ENCODE results near the gene JHY. TPM values are rescaled to one million over a fixed set of nuclear protein-coding genes. Genes with fewer than 3 reads are reported as not detected.

The JHY gene
- total RNA-seq = 10 to 100 TPM; 13.4 to 17.3 (median 14.1) TPM

DNA sequence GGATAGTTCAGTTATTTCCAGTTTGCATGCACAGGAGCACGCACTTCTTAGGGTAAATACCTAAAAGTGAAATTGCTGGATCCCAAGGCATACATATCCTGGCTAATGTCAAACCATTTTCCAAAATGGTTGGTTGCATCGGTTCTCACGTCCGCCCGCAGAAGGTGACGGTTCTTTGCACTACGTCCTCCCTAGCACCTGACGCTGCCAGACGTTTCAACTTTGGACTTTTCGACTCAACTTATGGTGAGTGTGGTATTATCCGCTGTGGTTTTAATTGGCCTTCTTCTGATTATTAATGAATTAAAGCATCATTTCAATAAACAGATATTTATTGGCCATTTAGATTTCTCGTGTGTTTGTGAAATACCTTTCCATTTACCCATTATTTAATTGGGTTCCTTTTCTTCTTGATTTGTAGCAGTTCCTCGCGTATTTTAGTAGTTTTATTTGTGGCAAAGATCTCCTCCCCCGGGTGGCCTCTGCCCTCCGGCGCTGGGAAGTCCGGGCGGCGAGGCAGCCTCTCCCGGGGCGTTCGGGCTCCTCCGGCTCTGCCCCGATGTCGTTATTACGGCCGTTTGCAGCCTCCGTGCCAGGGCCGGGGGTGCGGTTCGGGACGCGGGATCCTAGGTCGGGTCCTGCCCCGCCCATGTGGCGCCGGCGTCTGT lies at the start of gene JHY:
Gene JHY, plus strand, starts transcription at position 571 of the 668 bp plus-strand sequence. CDS start 3,091 bp downstream, outside the sequence.
- peak within 1 kb of the TSS; percentile 75 to 83 (median 79) for H3K4me3 ChIP-seq
- H3K36me3 ChIP-seq = peaks cover 0 to 9% (median 0%) of the 10 kb centered on the region in 3 donors
- H3K9me3 ChIP-seq = no peaks in the 10 kb centered on the region
- peak in 1 of 2 donors; percentile 12 for DNase-seq (ENCODE audit: low spot score in 2 of 2)
- H3K27me3 ChIP-seq = no peaks in the 10 kb centered on the region
- WGBS, 2 donors = 26 to 27% methylated on average over 35 to 39 of the region's 39 CpGs
- peak within 1 kb of the TSS; percentile 87 to 95 (median 92) for H3K27ac ChIP-seq
- peaks cover 0 to 17% (median 2%) of the 10 kb centered on the region in 4 donors for H3K4me1 ChIP-seq
- no peak for TF ChIP-seq CTCF (IDR thresholded peaks at IDR 0.05)
- no peak for TF ChIP-seq POLR2A (IDR thresholded peaks at IDR 0.05)
- TF ChIP-seq EP300 (IDR thresholded peaks at IDR 0.05) = no peak

GRCh38 chr11:122833846-122834464 lies 48.6 kb upstream of the JHY start:
- WGBS, 2 donors = 69% methylated on average over 7 of the region's 7 CpGs

DNA sequence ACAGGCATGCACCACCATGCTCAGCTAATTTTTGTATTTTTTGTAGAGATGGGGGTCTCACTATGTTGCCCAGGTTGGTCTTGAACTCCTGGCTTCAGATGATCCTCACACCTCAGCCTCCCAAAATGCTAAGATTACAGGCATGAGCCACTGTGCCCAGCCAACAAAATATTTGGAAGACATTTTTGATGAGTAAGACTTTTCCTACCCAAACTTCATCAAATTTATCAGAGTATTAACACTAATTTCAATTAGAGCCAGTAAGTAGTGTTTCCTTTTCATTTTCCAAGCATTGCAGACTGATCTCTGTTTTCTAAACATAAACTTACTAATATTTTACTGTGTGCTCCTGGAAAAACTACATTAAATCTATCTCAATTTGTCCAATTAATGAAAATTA lies 45.6 kb upstream of the JHY start:
- no peaks in the 10 kb centered on the region for H3K9me3 ChIP-seq
- no peaks in the 10 kb centered on the region for H3K36me3 ChIP-seq
- H3K27me3 ChIP-seq = no peaks in the 10 kb centered on the region
- H3K4me3 ChIP-seq = no peak overlapping the region
- H3K27ac ChIP-seq = no peak overlapping the region
- TF ChIP-seq POLR2A (IDR thresholded peaks at IDR 0.05) (no peak), EP300 (IDR thresholded peaks at IDR 0.05) (no peak), CTCF (IDR thresholded peaks at IDR 0.05) (no peak)
- H3K4me1 ChIP-seq = no peaks in the 10 kb centered on the region
- DNase-seq (ENCODE audit: low spot score in 2 of 2) = no peak

More at GRCh38 chr11:122833846-122834464, 48.6 kb upstream of the JHY start:
- no peak overlapping the region for H3K4me3 ChIP-seq
- TF ChIP-seq POLR2A (IDR thresholded peaks at IDR 0.05) (no peak), EP300 (IDR thresholded peaks at IDR 0.05) (no peak), CTCF (IDR thresholded peaks at IDR 0.05) (no peak)
- H3K9me3 ChIP-seq = no peaks in the 10 kb centered on the region
- peak overlapping the region in 1 of 4 donors; percentile 0 for H3K27ac ChIP-seq
- no peaks in the 10 kb centered on the region for H3K36me3 ChIP-seq
- DNase-seq (ENCODE audit: low spot score in 2 of 2) = no peak
- no peaks in the 10 kb centered on the region for H3K27me3 ChIP-seq
- no peaks in the 10 kb centered on the region for H3K4me1 ChIP-seq

DNA sequence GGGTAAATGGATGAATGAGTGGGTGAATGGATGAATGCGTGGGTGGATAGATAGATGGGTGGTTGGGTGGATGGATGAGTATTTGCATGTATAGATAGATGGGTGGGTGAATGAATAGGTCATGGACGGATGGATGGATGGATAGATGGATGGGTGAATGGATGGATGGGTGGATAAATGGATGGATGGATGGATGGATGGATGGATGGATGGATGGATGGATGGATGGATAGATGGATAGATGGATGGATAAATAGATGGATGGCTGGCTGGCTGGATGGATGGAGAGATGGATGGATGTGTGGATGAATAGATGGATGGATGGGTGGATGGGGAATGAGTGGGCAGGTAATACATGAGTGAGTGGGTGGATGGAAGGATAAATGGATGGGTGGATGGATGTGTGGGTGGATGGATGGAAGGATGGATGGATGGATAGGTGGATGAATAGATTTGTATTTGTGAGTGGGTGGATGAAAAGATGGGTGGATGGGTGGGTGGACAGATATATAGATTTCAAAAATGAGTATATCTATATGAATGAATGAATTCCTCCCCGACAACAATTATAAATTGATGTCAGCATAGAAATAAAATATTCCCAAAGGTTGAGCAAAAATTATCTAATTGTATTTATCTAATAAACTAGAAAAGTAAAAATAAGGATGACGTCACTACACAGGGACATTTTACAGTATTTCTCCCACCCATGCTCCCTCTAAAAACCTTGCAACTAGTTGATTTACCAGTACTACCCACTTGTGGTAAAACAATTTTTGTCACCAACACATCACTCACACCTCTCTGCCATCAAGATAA lies 44.8 kb upstream of the JHY start:
- H3K4me3 ChIP-seq = no peak overlapping the region
- DNase-seq (ENCODE audit: low spot score in 2 of 2) = no peak
- WGBS, 2 donors = 95% methylated on average over 4 of the region's 4 CpGs
- no peaks in the 10 kb centered on the region for H3K4me1 ChIP-seq
- H3K36me3 ChIP-seq = no peaks in the 10 kb centered on the region
- H3K9me3 ChIP-seq = no peaks in the 10 kb centered on the region
- no peak overlapping the region for H3K27ac ChIP-seq
- TF ChIP-seq CTCF (IDR thresholded peaks at IDR 0.05) = no peak
- TF ChIP-seq POLR2A (IDR thresholded peaks at IDR 0.05) = no peak
- H3K27me3 ChIP-seq = no peaks in the 10 kb centered on the region
